Posterior cingulate gyrus (tissue), 11 donors: Measurements from ENCODE around the gene ZFP1.
A peak's percentile ranks its signal among the peaks of the same experiment; 100 is the strongest.

Experiments
- DNase-seq, 10 donors: peaks; one replicate each; pipeline versions ENCODE4 v3.0.0 to v3.0.0-alpha.2; 2020 to 2021; ENCODE audit warnings: mixed read lengths in 3 of 10
- intact Hi-C: fragments of 100-400 bp; cut with DNase I; formaldehyde crosslinking; loops from one replicate; pipeline ENCODE4 v1.15.1; 2023

Gene ZFP1

DNA sequence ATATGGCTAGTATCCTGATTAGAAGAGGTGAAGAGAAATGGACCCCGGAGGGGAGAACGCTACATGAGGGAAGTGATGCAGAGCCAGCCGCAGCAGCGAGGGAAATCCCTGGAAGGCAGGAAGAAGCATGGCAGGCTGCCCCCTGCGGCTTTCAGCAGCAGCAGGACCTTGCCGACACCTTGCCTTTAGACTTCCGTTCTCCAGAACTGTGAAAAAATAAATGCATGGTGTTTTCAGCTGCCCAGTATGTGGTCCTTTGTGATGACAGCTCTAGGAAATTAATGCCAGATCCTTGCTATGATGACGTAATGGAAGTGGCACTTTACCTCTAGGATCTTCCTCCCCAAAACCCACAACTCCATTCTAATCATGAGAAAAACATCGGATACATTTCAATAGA, 9.7 kb upstream of the ZFP1 start:
- no peak for DNase-seq
- intact Hi-C loops, result no loop called here

DNA sequence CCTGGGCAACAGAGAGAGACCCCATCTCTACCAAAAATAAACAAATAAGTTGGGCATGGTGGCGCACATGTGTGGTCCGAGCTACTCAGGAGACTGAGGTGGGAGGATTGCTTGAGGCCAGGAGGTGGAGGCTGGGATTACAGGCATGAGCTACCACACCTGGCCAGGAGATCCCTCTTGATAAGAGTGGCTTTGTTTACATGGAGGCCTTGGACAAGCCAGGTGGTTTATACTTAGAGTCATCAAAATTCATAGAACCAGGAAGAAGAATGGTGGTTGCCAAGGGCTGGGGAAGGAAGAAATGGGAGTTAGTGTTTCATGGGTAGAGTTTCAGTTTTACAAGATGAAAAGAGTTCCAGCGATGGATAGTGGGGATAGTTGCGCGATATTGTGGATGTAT, 8.8 kb upstream of the ZFP1 start:
- intact Hi-C loops, result no loop called here
- DNase-seq, result no peak

DNA sequence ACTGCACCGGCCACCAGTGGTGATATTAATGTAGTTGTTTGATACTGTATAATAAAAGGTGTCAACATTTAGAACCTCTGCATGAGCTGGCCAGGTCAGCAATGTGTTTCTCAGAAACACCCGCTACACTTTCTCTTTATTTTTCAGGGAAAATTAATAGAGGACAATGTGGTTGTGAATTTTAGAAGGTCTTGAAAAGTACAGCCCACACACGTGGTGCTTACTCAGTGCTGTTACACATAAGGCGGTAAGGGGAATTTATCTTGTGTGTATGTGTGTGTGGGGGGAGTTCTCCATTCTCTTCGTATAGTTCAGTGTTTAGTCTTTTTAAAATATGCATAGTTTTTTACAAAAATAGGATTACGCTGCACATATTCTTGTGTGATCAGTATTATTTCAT, 4.4 kb upstream of the ZFP1 start:
- intact Hi-C loops, result no loop called here
- DNase-seq, result no peak

DNA sequence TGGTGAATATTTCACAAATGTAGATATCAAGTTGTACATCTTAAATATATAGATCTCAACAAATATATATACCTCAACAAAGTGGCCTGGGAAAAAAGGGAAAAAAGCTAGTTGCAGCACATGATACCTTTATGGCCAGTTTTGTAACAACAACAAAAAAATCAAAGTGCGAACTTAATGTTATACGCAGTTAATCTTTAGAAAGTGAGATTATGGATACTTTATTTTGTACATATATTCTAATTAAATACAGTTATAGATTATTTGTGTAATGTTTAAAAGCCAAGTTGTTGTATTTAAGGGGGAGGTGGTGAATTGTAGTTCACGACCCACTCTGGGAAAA, 385 bp upstream of the ZFP1 start:
- intact Hi-C loops, result loop anchor here (1.0 kb wide), 1 partner anchor 150 kb away; no protein-coding TSS in a partner anchor
- DNase-seq, result no peak

DNA sequence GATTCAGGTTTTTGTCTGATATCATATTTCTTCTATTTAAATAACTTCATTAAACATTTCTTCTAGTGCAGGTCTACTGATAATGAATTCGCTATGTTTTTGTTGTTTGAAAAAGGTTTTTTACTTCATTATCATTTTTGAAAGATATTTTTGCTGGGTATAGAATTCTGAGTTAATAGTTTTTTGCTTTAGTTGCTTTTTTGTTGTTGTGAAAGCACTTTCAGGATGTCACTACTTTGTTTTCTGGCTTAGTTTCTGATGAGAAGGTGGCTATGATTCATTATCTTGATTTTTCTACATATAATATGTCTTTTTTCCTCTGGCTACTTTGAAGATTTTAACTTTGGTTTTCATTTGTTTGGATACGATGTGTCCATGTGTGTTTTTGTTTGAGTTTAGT, 3.5 kb downstream of the ZFP1 start:
- intact Hi-C loops, result no loop called here

DNA sequence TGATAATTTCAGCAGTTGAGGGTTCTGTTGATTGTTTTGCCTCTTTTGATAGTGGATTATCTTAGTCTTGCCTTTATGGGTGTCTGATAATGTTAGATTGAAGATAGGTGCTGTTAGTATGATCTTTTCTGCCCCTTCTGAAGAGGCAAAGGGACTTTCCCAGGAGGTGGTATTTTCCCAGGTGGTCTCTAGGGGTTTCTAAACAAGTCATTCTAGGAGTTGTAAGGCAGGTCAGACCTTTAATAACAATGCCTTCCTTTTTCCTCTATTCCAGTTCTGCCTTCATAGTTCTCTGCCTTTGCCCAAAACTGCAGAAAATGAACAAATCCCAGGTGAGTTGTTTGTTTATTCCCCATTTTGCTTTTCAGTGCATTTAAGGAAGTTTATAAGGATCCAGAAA, 4.3 kb downstream of the ZFP1 start:
- intact Hi-C loops, result no loop called here
- DNase-seq, result no peak

More for the DNA sequence above, 3.5 kb downstream of the ZFP1 start:
- no peak for DNase-seq

DNA sequence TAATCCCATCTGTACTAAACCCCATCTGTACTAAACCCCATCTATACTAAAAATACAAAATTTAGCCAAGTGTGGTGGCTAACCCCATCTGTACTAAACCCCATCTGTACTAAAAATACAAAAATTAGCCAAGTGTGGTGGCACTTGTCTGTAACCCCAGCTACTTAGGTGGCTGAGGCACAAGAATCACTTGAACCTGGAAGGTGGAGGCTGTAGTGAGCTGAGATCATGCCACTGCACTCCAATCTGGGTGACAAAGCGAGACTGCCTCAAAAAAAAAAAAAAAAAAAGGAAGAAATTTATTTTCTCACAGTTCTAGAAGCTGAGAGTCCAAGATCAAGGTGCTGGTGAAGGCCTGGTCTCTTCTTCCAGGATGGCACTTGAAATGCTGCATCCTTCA, 12.1 kb downstream of the ZFP1 start:
- DNase-seq, result no peak
- intact Hi-C loops, result no loop called here

DNA sequence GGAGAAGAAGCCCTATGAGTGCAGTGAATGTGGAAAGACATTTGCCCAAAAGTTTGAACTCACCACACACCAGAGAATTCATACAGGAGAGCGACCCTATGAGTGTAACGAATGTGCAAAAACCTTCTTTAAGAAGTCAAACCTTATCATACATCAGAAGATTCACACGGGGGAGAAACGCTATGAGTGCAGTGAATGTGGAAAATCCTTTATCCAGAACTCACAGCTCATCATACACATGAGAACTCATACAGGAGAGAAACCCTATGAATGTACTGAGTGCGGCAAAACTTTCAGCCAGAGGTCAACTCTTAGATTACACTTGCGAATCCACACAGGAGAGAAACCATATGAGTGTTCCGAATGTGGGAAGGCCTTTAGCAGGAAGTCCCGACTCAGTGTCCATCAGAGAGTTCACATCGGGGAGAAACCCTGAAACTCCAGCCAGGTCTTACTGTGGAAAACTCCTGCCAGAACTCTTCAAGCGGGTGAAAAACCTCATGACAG, 21.6 kb downstream of the ZFP1 start:
- intact Hi-C loops, result no loop called here
- DNase-seq, result no peak

DNA sequence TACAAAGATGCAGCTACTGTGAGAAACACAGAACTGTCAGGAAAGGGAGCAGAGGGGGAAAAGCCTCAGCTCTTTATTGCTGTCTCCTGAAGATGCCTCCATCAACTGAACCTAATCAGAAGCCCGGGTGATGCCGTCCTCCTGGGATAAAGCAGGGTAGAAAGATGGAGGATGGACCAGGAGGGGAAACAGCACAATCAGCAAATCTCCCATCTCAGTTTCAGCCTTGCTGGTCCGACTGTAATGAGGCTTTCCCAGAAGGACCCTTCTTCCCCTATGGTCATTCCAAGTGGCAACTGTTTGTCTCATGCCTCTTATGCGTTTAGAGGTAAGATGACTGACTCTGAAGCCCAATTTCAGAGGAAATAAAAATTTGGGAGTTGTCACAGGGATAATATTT, 24.3 kb downstream of the ZFP1 start:
- no peak for DNase-seq
- intact Hi-C loops, result no loop called here

DNA sequence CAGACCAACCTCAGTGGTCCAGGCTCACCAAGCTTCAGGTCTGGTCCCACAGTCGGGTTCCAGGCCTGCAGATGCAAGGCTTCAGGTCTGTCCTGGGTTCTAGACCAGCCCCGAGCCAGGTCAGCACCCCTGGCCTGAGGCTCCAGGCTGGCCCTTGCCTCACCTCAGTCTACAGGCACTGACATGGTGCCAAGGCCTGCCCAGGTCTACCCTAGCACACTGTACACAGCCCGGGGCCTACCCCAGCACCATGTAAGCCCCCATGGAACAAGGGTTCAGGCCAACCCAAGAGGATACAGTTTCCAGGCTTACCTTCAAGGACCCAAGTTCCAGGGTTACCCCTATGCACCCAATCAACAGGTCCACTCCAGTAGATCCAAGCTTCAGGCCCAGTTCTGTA, 26.8 kb downstream of the ZFP1 start:
- peak in 1 of 10 donors; percentile 46 for DNase-seq
- intact Hi-C loops, result no loop called here

DNA sequence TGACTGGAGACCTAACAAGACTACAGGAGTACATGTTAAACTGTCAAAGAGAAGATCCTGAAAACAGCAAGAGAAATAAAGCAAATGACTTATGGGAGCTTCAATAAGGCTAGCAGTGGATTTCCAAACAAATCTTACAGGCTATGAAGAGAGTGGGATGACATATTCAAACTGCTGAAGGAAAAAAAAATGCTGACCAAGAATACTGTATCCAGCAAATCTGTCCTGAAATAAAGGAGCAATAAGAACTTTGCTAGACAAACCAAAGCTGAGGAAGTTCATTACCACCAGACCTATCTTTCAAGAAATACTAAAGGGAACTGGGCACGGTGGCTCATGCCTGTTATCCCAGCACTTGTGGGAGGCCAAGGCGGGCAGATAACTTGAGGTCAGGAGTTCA, 28.6 kb downstream of the ZFP1 start:
- peak in 1 of 10 donors; percentile 43 for DNase-seq
- intact Hi-C loops, result no loop called here

DNA sequence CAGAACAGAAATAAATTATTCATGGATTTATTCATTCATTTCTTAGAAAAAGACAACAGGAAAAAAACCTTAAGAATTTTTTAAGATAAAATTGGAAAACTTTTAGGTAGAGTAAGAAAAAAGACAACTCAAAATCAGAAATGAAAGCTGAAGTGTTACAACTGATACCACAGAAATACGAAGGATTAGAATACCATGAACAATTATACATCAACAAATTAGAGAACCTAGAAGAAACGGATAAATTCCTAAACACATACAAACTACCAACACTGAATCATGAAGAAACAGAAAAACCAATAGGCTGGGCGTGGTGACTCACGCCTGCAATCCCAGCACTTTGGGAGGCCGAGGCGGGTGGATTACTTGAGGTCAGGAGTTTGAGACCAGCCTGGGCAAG, 30.9 kb downstream of the ZFP1 start:
- no peak for DNase-seq
- intact Hi-C loops, result no loop called here

DNA sequence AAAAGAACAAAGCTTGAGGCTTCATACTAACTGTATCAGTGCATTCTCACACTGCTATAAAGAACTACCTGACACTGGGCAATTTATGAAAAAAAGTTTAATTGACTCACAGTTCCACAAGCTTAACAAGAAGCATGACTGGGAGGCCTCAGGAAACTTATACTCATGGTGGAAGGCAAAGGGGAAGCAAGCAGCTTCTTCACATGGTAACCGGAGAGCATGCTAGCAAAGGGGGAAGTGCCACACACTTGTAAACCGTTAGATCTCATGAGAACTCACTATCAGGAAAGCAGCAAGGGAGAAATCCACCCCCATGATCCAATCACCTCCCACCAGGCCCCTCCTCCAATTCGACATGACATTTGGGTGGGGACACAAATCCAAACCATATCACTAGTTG, 33.3 kb downstream of the ZFP1 start:
- no peak for DNase-seq
- intact Hi-C loops, result no loop called here

DNA sequence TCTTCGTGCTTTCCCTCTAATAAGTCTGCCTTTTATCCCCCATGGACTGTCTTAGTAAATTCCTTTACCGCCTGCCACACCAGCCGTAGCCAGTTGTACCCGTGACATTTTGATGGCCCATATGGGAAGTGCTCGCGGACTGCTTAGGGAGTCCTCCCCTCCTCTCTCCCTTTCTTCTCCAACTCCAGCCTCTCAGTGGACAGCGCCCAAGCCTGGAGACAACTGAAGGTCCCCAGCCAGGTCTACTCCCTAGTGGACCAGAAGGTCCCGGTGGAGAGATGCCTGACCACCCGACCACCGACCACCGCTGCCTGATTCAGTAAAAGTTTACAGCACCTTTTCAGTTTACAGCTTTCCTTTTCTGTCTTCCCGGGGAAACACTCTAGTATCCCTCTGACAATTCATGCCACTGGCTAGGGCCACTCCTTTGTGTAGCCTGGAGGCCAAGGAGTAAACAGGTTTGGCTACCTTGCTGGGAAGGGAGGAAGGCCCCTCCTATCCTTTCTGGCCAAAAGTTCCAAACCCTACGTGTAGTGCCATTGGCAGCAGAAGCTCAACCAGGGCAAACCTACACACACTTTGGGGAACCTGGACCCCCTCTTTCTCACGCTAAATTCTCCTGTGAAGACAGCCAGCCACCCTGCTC, 40.6 kb downstream of the ZFP1 start:
- intact Hi-C loops, result no loop called here
- no peak for DNase-seq

DNA sequence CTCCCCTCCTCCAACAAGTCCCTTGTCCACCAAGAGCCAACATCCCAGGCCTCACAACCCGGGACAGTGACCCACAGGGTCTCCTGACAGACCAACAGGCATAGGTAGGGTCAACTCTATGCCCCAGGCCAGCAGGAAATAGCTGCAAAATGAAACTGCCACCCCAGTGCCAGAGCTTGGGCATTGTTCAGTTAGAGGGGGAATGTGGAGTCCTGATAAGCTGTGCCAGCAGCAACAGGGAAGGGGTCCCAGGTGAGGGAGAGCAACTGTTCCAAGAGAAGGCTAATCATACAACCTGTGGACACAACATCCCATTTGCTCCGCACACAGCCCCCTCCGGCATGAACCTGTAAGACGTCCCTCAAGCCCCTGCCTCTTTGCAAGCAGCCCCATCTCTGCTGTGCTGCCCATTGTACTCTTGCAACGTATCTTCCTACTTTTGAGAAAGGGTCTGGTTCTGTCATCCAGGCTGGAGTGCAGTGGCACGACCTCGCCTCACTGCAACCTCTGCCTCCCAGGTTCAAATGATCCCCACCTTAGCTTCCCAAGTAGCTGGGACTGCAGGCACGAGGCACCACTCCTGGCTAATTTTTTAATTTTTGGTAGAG, 41.4 kb downstream of the ZFP1 start:
- intact Hi-C loops, result loop anchor here (10.0 kb wide), 1 partner anchor 575 kb away; no protein-coding TSS in a partner anchor
- DNase-seq, result peak in 2 of 10 donors; percentile 48 to 49

DNA sequence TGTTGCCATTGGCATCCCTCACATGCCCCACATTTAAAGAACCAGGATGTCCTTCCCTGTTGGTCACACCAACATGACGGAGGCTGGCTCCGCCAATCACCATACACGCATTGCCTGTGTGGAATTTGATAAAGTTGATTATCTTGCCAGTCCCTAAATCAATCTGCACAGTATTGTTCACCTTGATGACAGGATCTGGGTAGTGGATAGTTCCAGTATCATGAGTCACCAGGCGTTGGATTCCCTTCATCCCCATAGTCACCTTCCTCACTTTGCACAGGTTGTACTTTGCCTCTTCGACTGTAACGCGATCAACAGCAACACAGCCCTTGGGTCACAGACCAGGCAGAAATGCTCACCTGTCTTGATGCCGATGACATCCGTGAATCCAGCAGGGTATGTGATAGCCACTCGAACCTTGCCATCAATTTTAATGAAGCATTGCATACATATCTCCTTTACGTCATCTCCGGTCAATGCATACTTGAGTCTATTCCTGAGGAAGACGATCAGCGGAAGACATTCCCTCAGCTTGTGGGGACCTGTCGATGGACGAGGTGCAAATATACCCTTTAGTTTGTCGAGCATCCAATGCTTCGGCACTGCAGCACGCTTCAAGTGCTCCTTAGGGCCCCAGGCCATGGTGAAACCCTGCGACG, 44.4 kb downstream of the ZFP1 start:
- intact Hi-C loops, result loop anchor here (10.0 kb wide), 1 partner anchor 572 kb away; no protein-coding TSS in a partner anchor
- peak in 2 of 10 donors; percentile 29 to 47 for DNase-seq

DNA sequence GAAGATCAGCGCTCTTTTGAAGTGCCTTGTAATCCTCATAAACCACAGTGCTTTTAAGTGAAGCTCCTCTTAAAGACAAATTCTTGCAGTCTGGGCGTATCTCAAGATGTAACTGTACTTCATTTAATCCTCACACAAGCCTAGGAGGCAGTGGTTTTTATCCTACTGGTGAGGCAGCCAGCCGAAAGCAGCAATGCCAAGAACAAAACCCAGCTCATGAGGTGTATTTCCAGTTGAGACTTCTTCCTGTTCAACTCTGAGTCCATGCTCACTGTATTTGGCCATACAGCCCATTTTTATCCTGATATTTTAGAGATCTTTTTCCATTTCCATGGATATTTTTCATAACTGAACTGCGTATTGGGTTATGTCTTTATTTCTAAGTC, 44.9 kb downstream of the ZFP1 start:
- intact Hi-C loops, result loop anchor here (10.0 kb wide), 1 partner anchor 572 kb away; no protein-coding TSS in a partner anchor
- no peak for DNase-seq

DNA sequence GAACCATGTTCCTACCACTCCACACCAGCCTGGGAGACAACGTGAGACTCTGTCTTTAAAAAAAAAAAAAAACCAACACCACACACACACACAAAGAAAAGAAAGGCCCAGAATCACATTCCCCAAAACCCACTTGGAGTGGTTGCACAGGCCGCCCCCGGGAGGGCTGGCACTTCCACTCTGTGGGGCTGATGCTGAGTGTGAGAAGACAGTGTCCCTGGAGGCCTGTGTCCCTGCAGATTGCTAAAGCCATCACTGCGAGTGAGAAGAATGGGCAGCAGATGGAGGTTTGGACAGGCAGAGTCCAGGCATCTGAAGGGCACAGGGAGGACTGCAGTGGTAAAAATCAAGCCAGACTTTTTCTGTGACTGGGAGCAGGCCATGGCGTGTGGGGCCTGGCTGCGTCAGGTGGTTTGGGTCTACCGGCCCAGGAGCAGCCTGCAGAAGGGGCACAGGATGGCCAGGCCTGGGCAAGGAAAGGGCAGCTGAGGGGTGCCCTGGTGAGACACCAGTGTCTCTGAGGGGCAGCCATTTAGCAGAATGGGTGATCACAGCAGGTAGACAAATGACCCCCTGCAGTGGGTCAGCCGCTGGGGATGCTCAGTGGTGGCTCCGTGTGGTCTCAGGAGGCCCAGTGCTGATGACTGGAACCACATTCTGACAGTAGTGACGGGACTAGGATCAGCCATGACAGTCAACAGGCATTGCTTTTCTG, 45.6 kb downstream of the ZFP1 start:
- intact Hi-C loops, result loop anchor here (10.0 kb wide), 1 partner anchor 571 kb away; no protein-coding TSS in a partner anchor
- peak in 2 of 10 donors; percentile 21 to 51 for DNase-seq

DNA sequence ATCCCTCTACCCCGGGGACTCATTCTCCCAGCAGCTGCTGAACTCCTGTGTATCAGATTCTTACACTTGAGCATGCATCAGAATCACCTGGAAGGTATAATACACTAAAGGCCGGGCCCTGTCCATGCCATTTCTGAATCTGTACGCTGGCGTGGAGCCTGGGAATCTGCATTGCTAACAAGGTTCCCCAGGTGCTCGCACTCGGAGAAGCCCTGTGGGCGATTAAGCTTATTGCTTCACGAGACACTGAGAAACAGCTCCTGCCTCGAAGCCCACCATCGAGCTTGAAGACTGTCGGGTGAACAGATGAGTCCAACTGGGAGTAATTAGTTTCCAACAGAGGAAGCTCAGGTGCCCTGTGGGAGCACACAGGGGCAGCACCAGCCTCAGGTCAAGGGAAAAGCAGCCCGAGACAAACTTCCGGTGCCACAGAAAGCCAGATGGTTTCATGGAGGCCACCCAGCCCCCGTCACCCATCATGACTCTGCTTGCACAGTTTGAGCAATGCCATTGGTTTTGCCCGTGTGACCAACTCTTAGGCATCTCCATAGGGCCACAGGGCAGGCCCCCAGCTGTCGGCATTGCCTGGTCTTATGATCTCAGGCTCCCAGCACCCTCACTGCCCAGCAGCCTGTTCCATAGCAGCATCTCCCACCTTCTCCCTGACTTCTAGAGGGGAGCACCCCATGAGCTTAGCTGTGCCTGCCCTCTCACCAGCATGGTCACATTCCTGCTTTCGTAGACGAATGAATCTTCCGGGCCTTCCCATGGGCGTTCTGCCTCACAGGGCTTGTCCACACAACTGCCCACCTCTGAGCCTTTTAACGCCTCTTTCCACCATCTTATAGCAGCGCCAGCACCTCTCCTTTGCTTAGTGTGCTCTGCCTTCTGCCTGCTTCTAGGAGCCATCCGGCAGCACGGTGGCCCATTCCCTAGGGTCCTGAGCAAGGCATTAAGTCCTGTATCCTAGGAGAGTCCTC, 47.8 kb downstream of the ZFP1 start:
- intact Hi-C loops, result loop anchor here (5.0 to 10.0 kb wide), 2 partner anchors 36 to 569 kb away; no protein-coding TSS in a partner anchor
- DNase-seq, result peak in 3 of 10 donors; percentile 51 to 77 (median 61)

DNA sequence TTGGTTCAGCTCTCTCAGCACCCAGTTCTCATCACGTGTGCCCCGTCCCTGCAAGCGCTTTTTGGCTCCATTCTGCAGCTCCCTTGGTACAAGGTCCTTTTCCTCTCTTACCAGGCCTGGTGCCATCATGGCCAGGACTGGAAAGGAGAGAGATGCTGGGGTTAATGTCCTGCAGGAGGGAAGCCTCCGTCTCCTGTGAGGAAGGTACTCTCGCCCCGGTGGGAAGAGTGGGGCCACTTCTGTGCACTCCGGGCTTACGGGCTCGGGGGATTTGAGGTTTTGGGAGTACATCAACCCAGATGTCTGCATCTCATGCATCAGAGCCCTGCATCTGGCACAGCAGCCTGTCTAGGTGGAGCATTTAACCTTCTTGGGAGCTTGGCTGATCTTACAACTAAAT, 48.5 kb downstream of the ZFP1 start:
- peak in 1 of 10 donors; percentile 44 for DNase-seq
- intact Hi-C loops, result loop anchor here (5.0 to 10.0 kb wide), 2 partner anchors 35 to 568 kb away; no protein-coding TSS in a partner anchor
